Fibroblast of mammary gland (primary cell): ENCODE measurements around the gene SCARB2.
A peak's percentile ranks its signal among the peaks of the same experiment; 100 is the strongest.

Experiments used
- DNase-seq: peaks from one replicate; pipeline ENCODE4 v3.0.0-alpha.2; 2010; ENCODE audit warnings: low read depth
- H3K4me3 ChIP-seq: 2 replicates; pipeline ENCODE4 v1.5.1; 2011; ENCODE audit warnings: low read depth, mild to moderate bottlenecking, low read length, moderate library complexity; ENCODE audit not compliant: control insufficient read depth
- CTCF ChIP-seq: conservative IDR thresholded peaks from 2 replicates; pipeline ENCODE4 v1.5.1; 2011; ENCODE audit warnings: low read depth, low read length, inconsistent platforms; ENCODE audit not compliant: control insufficient read depth, insufficient read depth

The SCARB2 gene

GRCh38 chr4:76147454-76148141 lies 66.0 kb downstream of the SCARB2 start:
- DNase-seq: peak; percentile 83
- TF ChIP-seq CTCF: no peak
- H3K4me3 ChIP-seq: peak overlapping the region; percentile 81

GRCh38 chr4:76144546-76144945 lies 69.1 kb downstream of the SCARB2 start:
- no peak for DNase-seq
- H3K4me3 ChIP-seq: no peak overlapping the region
- no peak for TF ChIP-seq CTCF

GRCh38 chr4:76141241-76141640 lies 72.4 kb downstream of the SCARB2 start:
- no peak overlapping the region for H3K4me3 ChIP-seq
- no peak for DNase-seq
- TF ChIP-seq CTCF: no peak

- H3K4me3 ChIP-seq: no peak overlapping the region
- no peak for TF ChIP-seq CTCF
- DNase-seq: no peak
Observed at GRCh38 chr4:76127754-76128153, 85.9 kb downstream of the SCARB2 start.

- DNase-seq: no peak
- TF ChIP-seq CTCF: no peak
- H3K4me3 ChIP-seq: no peak overlapping the region
Observed at GRCh38 chr4:76125816-76126215, 87.8 kb downstream of the SCARB2 start.

- no peak overlapping the region for H3K4me3 ChIP-seq
- no peak for TF ChIP-seq CTCF
- no peak for DNase-seq
Observed at GRCh38 chr4:76120199-76120598, 93.4 kb downstream of the SCARB2 start.

- TF ChIP-seq CTCF: no peak
Observed at GRCh38 chr4:76117536-76117935, 96.1 kb downstream of the SCARB2 start.

More at GRCh38 chr4:76117536-76117935, 96.1 kb downstream of the SCARB2 start:
- DNase-seq: no peak
- H3K4me3 ChIP-seq: no peak overlapping the region
